Breast epithelium (tissue), 4 donors: ENCODE results near the gene LRRK1. TPM values are rescaled to one million over a fixed set of nuclear protein-coding genes. Genes with fewer than 3 reads are reported as not detected.

Experiments
- DNase-seq, 2 donors: peaks; one replicate each; pipeline ENCODE4 v3.0.0-alpha.2; 2019; ENCODE audit warnings: low spot score in 2 of 2
- H3K27ac ChIP-seq, 2 donors: fragments of 200-600 bp; sonication (generic) in 1 of 2; one replicate each; pipeline ENCODE4 v1.5.1; 2016 to 2019; ENCODE audit warnings: mild to moderate bottlenecking in 1 of 2
- H3K27me3 ChIP-seq, 2 donors: fragments of 200-600 bp; sonication (generic) in 1 of 2; one replicate each; pipeline versions ENCODE4 v1.5.1 to v1.6.0; 2017 to 2019; ENCODE audit warnings: control low read depth in 1 of 2, mild to moderate bottlenecking in 1 of 2
- H3K36me3 ChIP-seq: fragments of 200-600 bp; one replicate; pipeline ENCODE4 v1.5.1; 2019
- H3K4me1 ChIP-seq, 2 donors: fragments of 200-600 bp; sonication (generic); one replicate each; pipeline ENCODE4 v1.5.1; 2016 to 2019; ENCODE audit warnings: control low read depth in 1 of 2
- H3K4me3 ChIP-seq, 3 donors: fragments of 200-600 bp; sonication (generic); 1 replicate in 2 of 3; 2 replicates in 1 of 3; pipeline ENCODE4 v1.5.1; 2016 to 2019; ENCODE audit warnings: mild to moderate bottlenecking in 3 of 3, moderate library complexity in 2 of 3
- H3K9me3 ChIP-seq, 2 donors: fragments of 200-600 bp; sonication (generic) in 1 of 2; one replicate each; pipeline ENCODE4 v1.5.1; 2016 to 2019; ENCODE audit warnings: control low read depth in 1 of 2
- POLR2A ChIP-seq: fragments of 450-650 bp; IDR thresholded peaks from one replicate; pipeline ENCODE4 v1.6.1; 2016; ENCODE audit warnings: antibody characterized with exemption, mild to moderate bottlenecking, moderate library complexity
- POLR2AphosphoS5 ChIP-seq, 3 donors: sonication (generic); formaldehyde crosslinking; IDR thresholded peaks; one replicate each; pipeline ENCODE4 v1.6.1; 2017; ENCODE audit warnings: antibody characterized with exemption in 3 of 3
- intact Hi-C: fragments of 100-400 bp; cut with DNase I; formaldehyde crosslinking; loops from one replicate; pipeline ENCODE4 v1.15.1; 2023; ENCODE audit warnings: low total_unique reads
- total RNA-seq, 3 donors: library from RNA; depleted of rRNA; stranded (reverse); fragments of >200 nt; gene quantifications; one replicate each; pipeline ENCODE4 v1.1.0, GENCODE V29; 2016
- TF ChIP-seq, protein P1 (sequence below), 3 donors: fragments of 450-650 bp; IDR thresholded peaks; one replicate each; pipeline ENCODE4 v1.5.1; 2016 to 2017; ENCODE audit warnings: antibody characterized with exemption in 3 of 3, mild to moderate bottlenecking in 3 of 3, moderate library complexity in 3 of 3

Gene LRRK1
- total RNA-seq, 3 donors from 2014 or later, result 10.1 to 18.7 (median 14.4) TPM

DNA sequence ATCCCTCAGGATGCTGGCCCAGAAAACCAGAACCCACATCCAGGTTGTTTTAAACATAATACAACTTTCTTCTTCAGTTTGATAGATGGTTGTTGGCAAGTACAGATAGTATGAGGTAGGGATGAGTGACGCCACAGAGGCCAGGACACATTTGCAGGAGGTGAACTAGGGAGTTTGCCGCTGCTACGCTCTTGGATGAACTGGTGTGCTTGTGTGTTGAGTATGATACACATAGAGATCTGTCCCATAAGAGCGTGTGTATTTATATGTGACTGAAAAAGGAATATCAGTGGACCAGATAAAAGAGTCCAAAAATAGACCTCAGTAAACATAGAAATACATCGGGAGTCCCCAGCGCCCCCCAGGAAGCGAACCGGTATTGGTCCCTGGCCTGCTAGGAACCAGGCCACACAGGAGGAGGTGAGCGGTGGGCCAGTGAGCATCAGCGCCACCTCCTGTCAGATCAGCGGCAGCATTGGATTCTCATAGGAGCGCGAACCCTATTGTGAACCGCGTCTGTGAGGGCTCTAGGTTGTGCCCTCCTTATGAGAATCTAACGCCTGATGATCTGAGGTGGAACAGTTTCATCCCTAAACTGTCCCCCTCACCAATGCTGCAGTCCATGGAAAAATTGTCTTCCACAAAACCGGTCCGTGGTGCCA is 98.1 kb downstream of the LRRK1 start:
- no peaks in the 10 kb centered on the region for H3K36me3 ChIP-seq
- no peak overlapping the region for H3K4me3 ChIP-seq
- intact Hi-C loops, result loop anchor here (10.0 kb wide), 1 partner anchor 238 kb away; the partner anchor contains the start of gene CHSY1
- no peaks in the 10 kb centered on the region for H3K4me1 ChIP-seq
- TF ChIP-seq, protein P1, sequence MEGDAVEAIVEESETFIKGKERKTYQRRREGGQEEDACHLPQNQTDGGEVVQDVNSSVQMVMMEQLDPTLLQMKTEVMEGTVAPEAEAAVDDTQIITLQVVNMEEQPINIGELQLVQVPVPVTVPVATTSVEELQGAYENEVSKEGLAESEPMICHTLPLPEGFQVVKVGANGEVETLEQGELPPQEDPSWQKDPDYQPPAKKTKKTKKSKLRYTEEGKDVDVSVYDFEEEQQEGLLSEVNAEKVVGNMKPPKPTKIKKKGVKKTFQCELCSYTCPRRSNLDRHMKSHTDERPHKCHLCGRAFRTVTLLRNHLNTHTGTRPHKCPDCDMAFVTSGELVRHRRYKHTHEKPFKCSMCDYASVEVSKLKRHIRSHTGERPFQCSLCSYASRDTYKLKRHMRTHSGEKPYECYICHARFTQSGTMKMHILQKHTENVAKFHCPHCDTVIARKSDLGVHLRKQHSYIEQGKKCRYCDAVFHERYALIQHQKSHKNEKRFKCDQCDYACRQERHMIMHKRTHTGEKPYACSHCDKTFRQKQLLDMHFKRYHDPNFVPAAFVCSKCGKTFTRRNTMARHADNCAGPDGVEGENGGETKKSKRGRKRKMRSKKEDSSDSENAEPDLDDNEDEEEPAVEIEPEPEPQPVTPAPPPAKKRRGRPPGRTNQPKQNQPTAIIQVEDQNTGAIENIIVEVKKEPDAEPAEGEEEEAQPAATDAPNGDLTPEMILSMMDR (IDR thresholded peaks at IDR 0.05), result no peak
- no peak for TF ChIP-seq POLR2A
- TF ChIP-seq POLR2AphosphoS5 (IDR thresholded peaks at IDR 0.05), result no peak
- H3K27ac ChIP-seq, result no peak overlapping the region
- no peaks in the 10 kb centered on the region for H3K27me3 ChIP-seq
- DNase-seq, result no peak
- H3K9me3 ChIP-seq, result no peaks in the 10 kb centered on the region

DNA sequence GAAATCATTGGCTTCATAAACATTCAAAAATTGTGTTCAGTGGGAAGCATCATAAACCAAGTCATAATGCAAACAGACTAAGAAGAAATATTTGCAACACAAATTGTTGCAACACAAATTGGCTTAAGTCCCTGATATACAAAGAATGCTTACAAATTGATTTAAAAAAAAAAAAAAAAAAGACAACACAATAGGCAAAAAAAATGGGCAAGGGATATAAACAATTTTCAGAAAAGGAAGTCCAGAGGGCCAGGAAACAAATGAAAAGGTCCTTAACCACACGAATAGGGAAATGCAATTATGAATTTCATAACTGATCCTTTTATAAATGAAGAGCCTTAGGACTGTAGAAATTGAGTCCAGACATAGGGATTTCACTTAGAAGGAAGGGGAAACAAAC is 98.9 kb downstream of the LRRK1 start:
- Histone ChIP-seq H3K27ac (no peak overlapping the region), H3K4me3 (no peak overlapping the region), H3K27me3 (no peaks in the 10 kb centered on the region), H3K4me1 (no peaks in the 10 kb centered on the region), H3K36me3 (no peaks in the 10 kb centered on the region), H3K9me3 (no peaks in the 10 kb centered on the region)
- no peak for TF ChIP-seq POLR2A
- no peak for TF ChIP-seq POLR2AphosphoS5 (IDR thresholded peaks at IDR 0.05)
- TF ChIP-seq, protein P1 (IDR thresholded peaks at IDR 0.05), result no peak
- intact Hi-C loops, result loop anchor here (10.0 kb wide), 1 partner anchor 237 kb away; the partner anchor contains the start of gene CHSY1
- DNase-seq, result no peak

DNA sequence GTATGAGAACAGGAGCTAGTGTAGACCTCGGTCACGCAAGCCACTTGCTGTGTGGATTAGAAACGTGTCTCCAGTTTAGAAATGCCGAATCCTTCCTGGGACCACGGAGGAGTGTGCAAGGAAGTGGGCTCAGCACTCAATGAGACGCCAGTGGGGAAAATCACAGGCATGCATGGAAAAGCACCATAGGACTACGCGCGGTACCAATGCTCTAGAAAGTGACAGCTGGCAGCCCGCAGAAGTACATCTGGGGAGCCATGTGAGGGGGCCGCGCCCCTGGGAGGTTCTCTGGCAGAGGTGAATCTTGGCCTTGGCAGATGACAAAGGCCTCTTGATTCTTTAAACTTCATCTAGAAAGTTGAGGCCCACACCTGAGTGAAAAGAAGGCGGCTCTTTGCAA is 99.3 kb downstream of the LRRK1 start:
- Histone ChIP-seq H3K9me3 (no peaks in the 10 kb centered on the region), H3K4me3 (no peak overlapping the region), H3K27me3 (no peaks in the 10 kb centered on the region), H3K36me3 (no peaks in the 10 kb centered on the region), H3K27ac (no peak overlapping the region), H3K4me1 (no peaks in the 10 kb centered on the region)
- intact Hi-C loops, result loop anchor here (10.0 kb wide), 1 partner anchor 236 kb away; the partner anchor contains the start of gene CHSY1
- TF ChIP-seq POLR2A (no peak), POLR2AphosphoS5 (IDR thresholded peaks at IDR 0.05) (no peak)
- TF ChIP-seq, protein P1 (IDR thresholded peaks at IDR 0.05), result no peak
- no peak for DNase-seq

DNA sequence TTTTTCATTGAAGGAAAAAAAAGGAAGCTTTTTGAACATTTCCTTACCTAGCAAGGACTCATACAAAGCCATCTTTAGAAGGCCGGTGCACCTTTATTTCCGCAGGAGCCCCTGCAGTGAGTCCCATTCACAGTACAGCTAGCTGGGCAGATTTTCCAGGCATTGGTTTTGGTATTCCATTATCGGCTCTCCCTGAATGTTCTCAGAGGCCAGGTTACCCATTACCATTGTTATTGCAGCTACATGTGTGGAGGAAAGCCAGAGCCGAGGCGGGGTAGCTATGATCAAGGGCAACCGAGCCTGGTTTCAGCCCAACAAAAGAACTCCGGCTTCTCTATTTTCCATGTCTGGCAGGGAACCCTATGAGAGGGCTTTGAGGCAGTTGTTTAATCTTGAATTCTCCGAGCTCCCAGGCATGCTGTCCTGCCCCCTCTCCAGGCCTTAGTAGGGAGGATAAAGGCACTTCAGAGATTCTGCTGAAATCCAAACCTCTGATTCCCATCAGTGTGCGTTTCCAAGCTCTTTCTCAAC is 100.3 kb downstream of the LRRK1 start:
- intact Hi-C loops, result loop anchor here (10.0 kb wide), 1 partner anchor 235 kb away; the partner anchor contains the start of gene CHSY1
- no peak overlapping the region for H3K4me3 ChIP-seq
- no peak for DNase-seq
- H3K27ac ChIP-seq, result no peak overlapping the region
- no peaks in the 10 kb centered on the region for H3K27me3 ChIP-seq
- no peaks in the 10 kb centered on the region for H3K4me1 ChIP-seq
- H3K36me3 ChIP-seq, result no peaks in the 10 kb centered on the region
- H3K9me3 ChIP-seq, result no peaks in the 10 kb centered on the region
- TF ChIP-seq POLR2AphosphoS5 (IDR thresholded peaks at IDR 0.05), result no peak
- no peak for TF ChIP-seq POLR2A
- TF ChIP-seq, protein P1 (IDR thresholded peaks at IDR 0.05), result no peak

DNA sequence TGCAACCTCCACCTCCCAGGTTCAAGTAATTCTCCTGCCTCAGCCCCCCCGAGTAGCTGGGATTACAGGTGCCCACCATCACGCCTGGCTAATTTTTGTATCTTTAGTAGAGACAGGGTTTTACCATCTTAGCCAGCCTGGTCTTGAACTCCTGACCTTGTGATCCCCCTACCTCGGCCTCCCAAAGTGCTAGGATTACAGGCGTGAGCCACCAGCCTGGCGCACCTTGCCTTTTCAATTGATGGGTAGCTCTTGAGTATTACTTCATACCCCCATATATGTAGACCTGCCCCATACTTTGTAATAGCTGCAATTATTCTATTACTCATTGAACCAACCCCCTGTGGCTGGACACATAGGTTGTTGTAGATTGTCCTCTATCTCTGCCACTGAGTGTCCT is 101.3 kb downstream of the LRRK1 start:
- no peak overlapping the region for H3K4me3 ChIP-seq
- H3K4me1 ChIP-seq, result no peaks in the 10 kb centered on the region
- no peak for DNase-seq
- H3K9me3 ChIP-seq, result no peaks in the 10 kb centered on the region
- intact Hi-C loops, result no loop called here
- no peaks in the 10 kb centered on the region for H3K36me3 ChIP-seq
- TF ChIP-seq POLR2AphosphoS5 (IDR thresholded peaks at IDR 0.05), result no peak
- TF ChIP-seq, protein P1 (IDR thresholded peaks at IDR 0.05), result no peak
- TF ChIP-seq POLR2A, result no peak
- H3K27me3 ChIP-seq, result no peaks in the 10 kb centered on the region
- no peak overlapping the region for H3K27ac ChIP-seq
